RWPE1 (cell line): ENCODE measurements around the gene PSMD11.

Experiments used
- CTCF ChIA-PET: fragments of 350-600 bp; sonication (Branson Sonifier 250); formaldehyde crosslinking; extraction: SDS; loops from one replicate; lab custom pipeline; 2021; lab: Yijun Ruan, JAX
- POLR2A ChIA-PET: fragments of 400-600 bp; formaldehyde crosslinking; extraction: SDS; loops from one replicate; lab custom pipeline; 2020; ENCODE audit warnings: antibody characterized with exemption; ENCODE audit not compliant: low non-redundant PET; lab: Yijun Ruan, JAX
- DNase-seq: peaks from one replicate; pipeline ENCODE4 v3.0.0; 2012; ENCODE audit warnings: low spot score
- H3K27ac ChIP-seq: fragments of 450-650 bp; 2 replicates; pipeline ENCODE4 v1.5.1; 2017
- CTCF ChIP-seq: fragments of 450-650 bp; conservative IDR thresholded peaks from 2 replicates; pipeline ENCODE4 v1.5.1; 2017; ENCODE audit warnings: low read depth, mild to moderate bottlenecking

PSMD11 gene

GRCh38 chr17:32502013-32502412 is 57.7 kb downstream of the PSMD11 start:
- TF ChIP-seq CTCF: no peak
- CTCF ChIA-PET: no interaction called here
- no peak overlapping the region for H3K27ac ChIP-seq
- POLR2A ChIA-PET: no interaction called here
- DNase-seq: no peak

GRCh38 chr17:32502710-32503109 is 58.4 kb downstream of the PSMD11 start:
- no peak for TF ChIP-seq CTCF
- CTCF ChIA-PET: no interaction called here
- POLR2A ChIA-PET: no interaction called here
- DNase-seq: no peak
- peak overlapping the region; percentile 42; the same call in 1 of the 2 replicates for H3K27ac ChIP-seq

GRCh38 chr17:32503251-32504165 is 59.2 kb downstream of the PSMD11 start:
- CTCF ChIA-PET: no interaction called here
- peak; percentile 50 for DNase-seq
- POLR2A ChIA-PET: no interaction called here
- TF ChIP-seq CTCF: no peak
- H3K27ac ChIP-seq: peak overlapping the region; percentile 42; the same call in 1 of the 2 replicates

- TF ChIP-seq CTCF: no peak
- POLR2A ChIA-PET: no interaction called here
- DNase-seq: no peak
- H3K27ac ChIP-seq: no peak overlapping the region
- CTCF ChIA-PET: interaction anchor here (0.5 kb wide), 1 partner anchor 322 kb away, joined by 3 read pairs; no protein-coding TSS in a partner anchor
Measured at GRCh38 chr17:32504166-32504990, 60.1 kb downstream of the PSMD11 start.

- CTCF ChIA-PET: interaction anchor here (0.7 to 1.4 kb wide), 2 partner anchors 17 to 210 kb away, joined by 3 read pairs; no protein-coding TSS in a partner anchor
- no peak for DNase-seq
- H3K27ac ChIP-seq: no peak overlapping the region
- TF ChIP-seq CTCF: no peak
- POLR2A ChIA-PET: no interaction called here
Measured at GRCh38 chr17:32508926-32509325, 64.6 kb downstream of the PSMD11 start.

GRCh38 chr17:32510466-32510865 is 66.2 kb downstream of the PSMD11 start:
- no peak overlapping the region for H3K27ac ChIP-seq
- DNase-seq: no peak
- CTCF ChIA-PET: no interaction called here
- POLR2A ChIA-PET: no interaction called here
- no peak for TF ChIP-seq CTCF
